SK-N-SH treated with all-trans-retinoic acid at 6 μM for 48 hours (cell line): ENCODE results near the gene CBX5.

Source experiments
- ARNTL ChIP-seq: fragments of 450-650 bp; formaldehyde crosslinking; IDR thresholded peaks from 2 replicates; pipeline ENCODE4 v1.5.0; 2020; ENCODE audit warnings: low read depth, mild to moderate bottlenecking, moderate library complexity, borderline replicate concordance
- BACH2 ChIP-seq: fragments of 250-450 bp; sonication (Bioruptor Pico); IDR thresholded peaks from 2 replicates; pipeline ENCODE4 v1.9.0; 2021; ENCODE audit warnings: mild to moderate bottlenecking, borderline replicate concordance
- ESRRG ChIP-seq: fragments of 250-450 bp; sonication (Bioruptor Pico); IDR thresholded peaks from 2 replicates; pipeline ENCODE4 v1.6.1; 2021; ENCODE audit warnings: mild to moderate bottlenecking
- GLIS3 ChIP-seq: fragments of 250-450 bp; sonication (Bioruptor Pico); IDR thresholded peaks from 2 replicates; pipeline ENCODE4 v1.5.0; 2020; ENCODE audit warnings: mild to moderate bottlenecking, moderate library complexity
- ISL1 ChIP-seq: fragments of 250-450 bp; sonication (Bioruptor Pico); IDR thresholded peaks from 2 replicates; pipeline ENCODE4 v2.1.2; 2022; ENCODE audit warnings: mild to moderate bottlenecking, moderate library complexity
- OSR1 ChIP-seq: fragments of 250-450 bp; sonication (Bioruptor Pico); IDR thresholded peaks from 2 replicates; pipeline ENCODE4 v1.8.0; 2022; ENCODE audit warnings: moderate library complexity, mild to moderate bottlenecking, inconsistent platforms
- ZFP3 ChIP-seq: fragments of 250-450 bp; sonication (Bioruptor Pico); IDR thresholded peaks from 2 replicates; pipeline ENCODE4 v1.5.0; 2020; ENCODE audit warnings: mild to moderate bottlenecking, moderate library complexity
- ZNF70 ChIP-seq: fragments of 450-650 bp; formaldehyde crosslinking; IDR thresholded peaks from 2 replicates; pipeline ENCODE4 v1.5.0; 2020; ENCODE audit warnings: mild to moderate bottlenecking, moderate library complexity
- TF ChIP-seq, protein P1 (sequence below): fragments of 250-450 bp; sonication (Bioruptor Pico); IDR thresholded peaks from 2 replicates; pipeline ENCODE4 v1.5.1; 2020; ENCODE audit warnings: low read depth, mild to moderate bottlenecking, moderate library complexity

DNA sequence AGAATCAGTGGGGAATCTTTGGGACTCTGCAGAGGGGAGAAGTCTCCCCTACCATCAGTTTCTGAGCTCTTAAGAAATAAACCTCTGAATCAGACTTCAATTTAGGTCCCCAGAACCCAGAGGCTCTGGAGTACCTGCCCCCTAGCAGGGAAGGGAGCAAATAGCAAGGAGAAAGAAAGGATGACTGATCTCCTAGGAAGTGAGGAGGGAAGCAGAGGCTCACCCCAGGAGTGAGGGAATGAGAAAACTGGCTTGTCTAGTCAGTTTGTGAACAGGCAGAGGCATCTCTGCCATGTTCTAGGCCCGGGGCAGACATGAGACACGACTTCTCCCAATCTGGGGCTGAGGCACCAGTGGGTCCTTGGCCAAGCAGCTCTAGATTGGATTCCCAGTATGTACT is 66.8 kb downstream of the CBX5 start:
- TF ChIP-seq, protein P1, sequence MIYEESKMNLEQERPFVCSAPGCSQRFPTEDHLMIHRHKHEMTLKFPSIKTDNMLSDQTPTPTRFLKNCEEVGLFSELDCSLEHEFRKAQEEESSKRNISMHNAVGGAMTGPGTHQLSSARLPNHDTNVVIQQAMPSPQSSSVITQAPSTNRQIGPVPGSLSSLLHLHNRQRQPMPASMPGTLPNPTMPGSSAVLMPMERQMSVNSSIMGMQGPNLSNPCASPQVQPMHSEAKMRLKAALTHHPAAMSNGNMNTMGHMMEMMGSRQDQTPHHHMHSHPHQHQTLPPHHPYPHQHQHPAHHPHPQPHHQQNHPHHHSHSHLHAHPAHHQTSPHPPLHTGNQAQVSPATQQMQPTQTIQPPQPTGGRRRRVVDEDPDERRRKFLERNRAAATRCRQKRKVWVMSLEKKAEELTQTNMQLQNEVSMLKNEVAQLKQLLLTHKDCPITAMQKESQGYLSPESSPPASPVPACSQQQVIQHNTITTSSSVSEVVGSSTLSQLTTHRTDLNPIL (CRISPR knock-in tag): no peak
- TF ChIP-seq GLIS3 (CRISPR knock-in tag): no peak
- TF ChIP-seq ZNF70: no peak
- no peak for TF ChIP-seq ESRRG (CRISPR knock-in tag)
- no peak for TF ChIP-seq OSR1 (CRISPR knock-in tag)
- TF ChIP-seq ARNTL: no peak
- TF ChIP-seq BACH2: no peak
- TF ChIP-seq ISL1 (CRISPR knock-in tag): no peak
- TF ChIP-seq ZFP3 (CRISPR knock-in tag): no peak
